Mononuclear cell (primary cell): ENCODE data around the gene MROH8. TPM values are rescaled to one million over a fixed set of nuclear protein-coding genes. Genes with fewer than 3 reads are reported as not detected.

Experiments used
- H3K27me3 ChIP-seq: 2 replicates; pipeline ENCODE4 v1.6.0; 2011; ENCODE audit warnings: low read length, control low read depth; ENCODE audit not compliant: insufficient read depth
- H3K4me1 ChIP-seq: 2 replicates; pipeline ENCODE4 v1.5.1; 2011; ENCODE audit warnings: mild to moderate bottlenecking, low read length, control low read depth; ENCODE audit not compliant: insufficient read depth
- H3K4me3 ChIP-seq: 2 replicates; pipeline ENCODE4 v1.5.1; 2011; ENCODE audit warnings: mild to moderate bottlenecking, low read length, moderate library complexity
- H3K9me3 ChIP-seq: 2 replicates; pipeline ENCODE4 v1.5.1; 2011; ENCODE audit warnings: low read depth, mild to moderate bottlenecking, control low read depth, low read length
- total RNA-seq: library from RNA; depleted of rRNA; stranded (reverse); fragments of >200 nt; gene quantifications from one replicate; pipeline ENCODE4 v1.2.3, GENCODE V29; 2012

MROH8 gene
- total RNA-seq, result 1.8 TPM

DNA sequence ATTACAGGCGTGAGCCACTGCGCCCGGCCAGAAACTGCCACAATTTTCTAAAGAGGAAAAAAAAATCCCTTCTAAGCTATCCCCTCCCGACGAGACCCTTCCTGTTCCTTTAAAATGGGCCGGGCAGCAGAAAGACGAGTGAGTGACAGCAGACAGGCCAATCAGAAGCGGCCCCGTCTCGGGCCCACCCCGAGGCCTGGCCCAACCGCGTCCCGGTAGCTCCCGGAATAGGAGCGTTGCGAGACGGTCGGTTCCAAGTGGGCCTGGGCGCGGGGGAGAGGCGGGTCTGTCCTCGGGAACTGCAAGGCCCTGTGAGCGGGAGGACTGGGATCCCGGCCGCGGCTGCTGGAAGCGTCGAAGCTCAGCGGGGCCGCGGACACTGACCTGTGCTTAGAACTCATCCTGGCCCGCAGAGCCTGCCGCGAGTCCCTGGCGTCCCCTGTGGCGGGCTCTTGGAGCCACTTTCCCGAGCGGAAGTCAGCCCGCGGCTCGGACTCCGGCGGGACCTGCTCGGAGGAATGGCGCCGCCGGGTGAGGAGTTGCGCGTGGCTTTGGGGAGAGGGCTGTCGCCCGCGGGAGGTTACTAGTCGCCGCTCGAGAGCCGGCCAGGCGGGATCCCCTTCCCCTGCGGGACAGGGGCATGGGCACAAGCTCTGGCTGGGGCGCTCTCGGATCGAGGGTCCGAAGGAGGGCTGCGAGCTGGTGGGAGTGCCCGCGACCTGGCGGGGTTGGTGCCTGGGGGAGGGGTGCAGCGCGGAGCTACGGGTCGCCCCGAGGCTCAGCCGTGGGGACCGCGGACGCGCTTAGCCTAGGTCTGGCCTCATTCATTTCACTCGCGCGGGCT is at the start of gene MROH8, which contains the start of gene RPN2:
Gene MROH8, minus strand, starts transcription at position 710 of the 844 bp plus-strand sequence.
Gene RPN2, plus strand, starts transcription at position 492 of the 844 bp plus-strand sequence. Its CDS starts 27 bp downstream, at position 519.
- peaks cover 35% of the 10 kb centered on the region for H3K4me1 ChIP-seq
- peak within 1 kb of the TSS; percentile 88 for H3K4me3 ChIP-seq
- no peaks in the 10 kb centered on the region for H3K27me3 ChIP-seq
- H3K9me3 ChIP-seq, result no peaks in the 10 kb centered on the region

DNA sequence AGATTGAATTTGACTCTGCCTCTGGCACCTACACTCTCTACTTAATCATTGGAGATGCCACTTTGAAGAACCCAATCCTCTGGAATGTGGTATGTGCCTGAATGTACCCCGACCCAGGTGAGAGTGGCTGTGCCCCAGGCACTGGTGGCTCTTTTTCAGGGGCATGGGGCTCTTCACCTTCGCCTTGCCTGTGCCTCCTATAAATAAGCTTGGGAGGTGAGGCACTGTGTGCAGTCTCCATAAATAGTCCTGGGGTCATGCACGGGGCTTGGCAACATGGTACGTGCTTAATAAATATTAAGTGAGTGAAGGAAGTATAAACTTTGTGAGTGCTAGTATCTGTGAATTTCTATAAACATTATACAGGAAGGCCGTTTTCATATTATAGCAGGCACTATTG is 49.3 kb upstream of the MROH8 start:
- Histone ChIP-seq H3K9me3 (no peaks in the 10 kb centered on the region), H3K4me1 (peaks cover 2% of the 10 kb centered on the region), H3K27me3 (no peaks in the 10 kb centered on the region), H3K4me3 (no peak overlapping the region)

DNA sequence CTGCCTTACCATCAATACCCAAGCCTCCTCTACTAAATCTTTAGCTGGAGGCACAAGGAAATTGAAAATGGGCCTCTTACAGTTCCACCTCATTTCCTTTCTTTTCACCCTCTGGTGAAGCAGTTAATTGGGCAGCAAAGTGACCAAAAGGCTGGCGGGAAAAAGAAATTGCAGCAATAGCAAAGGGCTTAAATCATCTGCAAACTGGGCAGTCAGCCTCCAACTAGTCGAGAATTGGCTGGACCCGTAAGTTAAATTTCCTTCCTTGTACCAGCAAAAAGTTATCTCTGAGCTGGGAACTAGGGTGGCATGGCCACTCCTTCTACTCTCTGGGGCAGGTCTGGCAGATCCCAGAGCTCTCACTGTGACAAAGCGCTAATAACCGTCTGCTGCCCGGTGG is 48.7 kb upstream of the MROH8 start:
- Histone ChIP-seq H3K4me1 (peaks cover 8% of the 10 kb centered on the region), H3K27me3 (no peaks in the 10 kb centered on the region), H3K4me3 (no peak overlapping the region), H3K9me3 (no peaks in the 10 kb centered on the region)

DNA sequence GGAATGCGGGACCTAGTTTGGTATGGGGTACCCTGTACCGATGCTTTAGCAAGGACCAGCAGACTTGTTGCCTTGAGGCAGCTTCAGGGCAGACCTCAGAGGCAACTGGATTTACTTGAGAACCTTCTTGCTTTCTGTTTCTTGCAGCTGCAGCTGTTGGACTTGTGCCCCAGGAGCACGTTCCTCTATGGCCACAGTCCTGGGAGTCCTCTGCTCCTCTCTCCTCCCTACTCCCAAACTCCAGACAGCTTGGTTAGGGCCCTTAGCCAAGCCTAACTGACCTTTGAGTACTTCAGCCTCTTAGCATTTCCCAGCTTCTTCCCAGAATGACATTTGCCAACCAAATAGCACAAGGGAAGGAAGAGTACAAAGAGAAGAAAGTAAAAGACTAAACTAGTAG is 47.5 kb upstream of the MROH8 start:
- H3K27me3 ChIP-seq, result no peaks in the 10 kb centered on the region
- no peaks in the 10 kb centered on the region for H3K9me3 ChIP-seq
- H3K4me3 ChIP-seq, result no peak overlapping the region
- H3K4me1 ChIP-seq, result peaks cover 12% of the 10 kb centered on the region

DNA sequence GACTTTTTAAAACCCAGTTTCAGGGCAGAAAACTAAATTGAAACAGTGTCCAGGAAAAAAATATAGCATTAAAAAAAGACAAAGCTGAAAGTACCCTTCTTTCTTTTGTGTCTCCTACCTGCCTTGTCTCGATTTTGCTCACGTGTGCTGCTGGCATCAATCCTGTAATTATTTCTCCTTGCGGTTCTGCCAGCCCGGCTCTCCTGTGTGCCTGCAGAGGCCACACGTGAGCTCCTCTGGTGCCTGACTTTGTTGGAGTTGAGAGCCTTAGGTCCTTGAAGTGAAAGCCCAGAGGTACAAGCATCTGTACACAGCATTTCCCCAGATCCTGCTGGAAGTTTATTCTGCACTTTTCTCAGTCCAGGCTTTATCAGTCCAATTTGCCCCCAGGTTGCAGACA is 45.8 kb upstream of the MROH8 start:
- no peaks in the 10 kb centered on the region for H3K9me3 ChIP-seq
- no peak overlapping the region for H3K4me3 ChIP-seq
- no peaks in the 10 kb centered on the region for H3K27me3 ChIP-seq
- H3K4me1 ChIP-seq, result peaks cover 12% of the 10 kb centered on the region

DNA sequence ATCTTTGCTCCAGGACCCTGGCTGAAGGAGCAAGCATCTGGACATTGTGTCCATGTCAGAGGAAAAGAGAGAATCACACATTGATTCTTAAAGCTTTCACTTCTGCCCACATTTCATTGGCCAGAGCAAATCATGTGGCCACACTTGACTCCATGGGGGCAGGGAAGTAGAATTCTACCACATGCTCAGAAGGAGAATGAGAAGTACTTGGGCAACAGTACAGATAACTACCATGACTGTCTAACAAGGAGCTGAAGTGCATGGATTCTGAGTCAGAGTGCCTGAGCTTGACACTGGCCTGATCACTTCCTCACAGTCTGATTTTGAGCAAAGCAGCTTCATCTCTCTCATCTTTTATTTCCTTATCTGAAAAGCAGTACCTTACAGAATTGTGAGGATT is 43.7 kb upstream of the MROH8 start:
- no peaks in the 10 kb centered on the region for H3K9me3 ChIP-seq
- H3K4me3 ChIP-seq, result no peak overlapping the region
- no peaks in the 10 kb centered on the region for H3K27me3 ChIP-seq
- H3K4me1 ChIP-seq, result peaks cover 12% of the 10 kb centered on the region

DNA sequence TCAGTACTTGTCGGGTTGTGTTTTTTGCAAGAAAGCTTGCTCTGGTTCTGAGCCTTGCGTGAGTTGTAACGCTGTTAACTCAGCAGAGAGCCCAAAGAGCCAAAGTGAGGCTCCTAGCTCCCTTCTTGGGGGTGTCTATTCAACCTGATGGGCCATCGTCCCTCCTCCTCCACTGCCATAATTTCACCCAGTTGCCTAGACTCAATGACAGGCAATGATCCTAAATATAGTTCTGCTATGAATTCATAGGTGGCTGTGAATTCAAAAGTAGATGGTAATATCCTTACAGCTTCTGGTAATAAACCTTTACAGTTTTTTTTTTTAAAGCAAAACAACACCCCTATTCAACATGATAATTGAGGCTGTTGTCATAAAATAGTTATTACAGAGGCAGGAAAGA is 42.7 kb upstream of the MROH8 start:
- Histone ChIP-seq H3K9me3 (no peaks in the 10 kb centered on the region), H3K4me3 (no peak overlapping the region), H3K27me3 (no peaks in the 10 kb centered on the region), H3K4me1 (peaks cover 12% of the 10 kb centered on the region)

DNA sequence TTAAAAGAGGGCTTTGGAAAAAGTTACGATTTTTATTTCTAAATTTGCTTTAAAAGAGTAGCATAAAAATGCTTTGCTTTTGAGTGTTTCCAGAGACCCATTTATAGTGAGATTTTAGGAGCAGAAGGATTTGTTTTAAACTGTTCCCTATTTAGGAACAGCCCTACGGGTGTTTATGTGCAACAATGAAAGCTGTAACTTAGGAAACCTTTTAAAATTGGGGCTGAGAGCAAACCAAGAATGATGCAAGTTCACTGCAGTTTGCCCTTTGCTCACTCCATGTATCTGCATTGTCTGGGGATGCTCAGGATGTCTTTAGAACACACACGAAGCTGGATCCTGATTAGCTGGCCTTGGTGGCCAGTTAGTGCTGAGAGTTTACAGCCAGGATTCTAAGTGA is 41.4 kb upstream of the MROH8 start:
- Histone ChIP-seq H3K4me3 (no peak overlapping the region), H3K9me3 (no peaks in the 10 kb centered on the region), H3K27me3 (no peaks in the 10 kb centered on the region), H3K4me1 (peaks cover 12% of the 10 kb centered on the region)

DNA sequence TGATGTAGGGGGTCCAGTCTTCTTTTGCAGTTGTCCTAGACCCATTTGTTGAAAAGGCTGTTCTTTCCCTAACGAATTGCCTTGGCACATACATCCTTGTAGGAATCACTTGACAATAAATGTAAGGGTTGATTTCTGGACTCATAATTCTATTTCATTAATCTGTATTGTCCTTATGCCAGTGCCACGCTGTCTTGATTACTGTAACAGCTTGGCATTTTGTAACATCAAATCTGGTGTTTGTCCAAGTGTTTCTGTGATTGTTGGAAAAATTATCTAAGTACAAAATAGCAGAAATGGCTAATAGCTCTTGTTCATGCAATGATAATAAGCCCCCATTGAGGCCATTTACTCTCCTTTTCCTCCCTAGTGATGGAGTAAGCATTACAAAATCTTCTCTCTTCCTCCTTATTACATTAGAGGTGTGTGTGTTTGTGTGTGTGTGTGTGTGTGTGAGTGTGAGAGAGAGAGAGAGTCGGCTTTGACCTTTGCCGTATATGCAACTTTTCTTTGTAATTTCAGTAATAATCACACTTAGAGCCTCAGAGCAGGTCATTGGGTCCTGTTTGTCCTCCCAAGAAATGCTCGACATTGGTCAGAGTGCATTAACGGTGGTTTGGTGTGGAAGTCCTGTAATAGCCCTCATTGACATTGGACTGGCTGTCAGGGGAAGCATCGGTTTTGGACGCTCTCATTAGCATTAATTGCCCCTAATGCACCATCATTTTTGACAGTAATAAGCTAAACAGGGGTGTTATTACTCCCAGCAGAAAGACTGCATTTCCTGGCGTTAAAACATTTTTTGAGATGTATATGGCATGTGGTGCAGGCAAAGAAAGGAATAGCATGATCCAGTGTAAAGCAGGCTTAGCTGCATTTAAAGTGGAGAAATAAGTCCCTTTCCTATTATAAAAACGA is 40.7 kb upstream of the MROH8 start:
- Histone ChIP-seq H3K4me3 (no peak overlapping the region), H3K9me3 (no peaks in the 10 kb centered on the region), H3K27me3 (no peaks in the 10 kb centered on the region), H3K4me1 (peaks cover 12% of the 10 kb centered on the region)

DNA sequence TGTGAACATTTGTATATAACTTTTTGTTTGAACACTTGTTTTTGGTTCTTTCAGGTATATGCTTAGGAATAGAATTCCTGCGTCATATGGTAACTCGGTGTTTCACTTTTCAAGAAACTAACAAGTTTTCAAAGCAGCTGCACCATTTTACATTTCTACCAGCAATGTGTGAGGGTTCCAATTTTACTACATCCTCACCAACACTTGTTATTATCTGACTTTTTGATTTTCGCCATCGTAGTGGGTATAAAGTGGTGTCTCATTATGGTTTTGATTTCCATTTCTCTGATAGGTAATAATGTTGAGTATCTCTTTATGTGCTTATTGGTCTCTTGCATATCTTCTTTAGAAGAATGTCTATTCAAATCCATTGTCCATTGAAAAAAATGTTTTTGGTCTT is 39.6 kb upstream of the MROH8 start:
- Histone ChIP-seq H3K4me1 (peaks cover 12% of the 10 kb centered on the region), H3K4me3 (no peak overlapping the region), H3K27me3 (no peaks in the 10 kb centered on the region), H3K9me3 (no peaks in the 10 kb centered on the region)

DNA sequence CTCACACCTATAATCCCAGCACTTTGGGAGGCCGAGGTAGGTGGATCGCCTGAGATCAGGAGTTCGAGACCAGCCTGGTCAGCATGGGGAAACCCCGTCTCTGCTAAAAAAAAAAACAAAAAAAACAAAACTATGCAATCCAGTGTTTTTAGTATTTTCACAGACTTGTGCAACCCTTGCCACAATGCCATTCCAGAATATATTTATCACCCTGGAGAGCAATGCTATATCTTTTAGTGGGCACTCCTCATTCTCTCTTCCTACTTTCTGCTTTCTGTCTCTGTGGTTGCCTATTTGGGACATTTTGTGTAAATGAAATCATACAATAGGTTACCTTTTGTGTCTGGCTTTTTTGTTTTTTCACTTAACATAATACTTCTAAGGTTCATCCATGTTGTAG is 39.1 kb upstream of the MROH8 start:
- H3K27me3 ChIP-seq, result no peaks in the 10 kb centered on the region

DNA sequence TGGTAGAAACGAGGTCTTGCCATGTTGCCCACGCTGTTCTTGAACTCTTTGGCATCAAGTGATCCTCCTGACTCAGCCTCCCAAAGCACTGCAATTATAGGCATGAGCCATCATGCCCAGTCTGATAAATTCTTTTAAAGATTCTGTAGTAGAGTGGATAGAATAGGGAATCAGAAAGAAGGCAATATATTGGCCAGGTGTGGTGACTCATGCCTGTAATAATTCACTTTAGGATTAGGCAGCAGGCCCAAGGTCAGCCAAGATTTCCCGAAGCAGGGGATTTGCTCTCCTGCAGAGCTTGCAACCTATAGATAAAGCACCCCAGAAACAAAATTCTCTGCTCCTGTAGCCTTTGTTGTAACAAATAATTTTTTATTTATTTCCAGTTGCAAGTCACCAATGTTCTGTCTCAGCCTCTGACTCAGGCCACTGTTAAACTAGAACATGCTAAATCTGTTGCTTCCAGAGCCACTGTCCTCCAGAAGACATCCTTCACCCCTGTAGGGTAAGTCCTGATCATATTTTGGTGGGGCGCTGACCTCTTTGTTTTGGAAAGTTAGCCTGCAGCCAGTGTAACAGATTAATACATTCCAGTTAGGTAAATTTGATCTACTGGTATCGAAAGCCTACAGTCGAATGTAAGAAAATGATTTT is 30.4 kb upstream of the MROH8 start:
- Histone ChIP-seq H3K9me3 (no peaks in the 10 kb centered on the region), H3K27me3 (no peaks in the 10 kb centered on the region), H3K4me1 (no peaks in the 10 kb centered on the region), H3K4me3 (no peak overlapping the region)

More for the DNA sequence above, 39.1 kb upstream of the MROH8 start:
- peaks cover 8% of the 10 kb centered on the region for H3K4me1 ChIP-seq
- H3K9me3 ChIP-seq, result no peaks in the 10 kb centered on the region
- no peak overlapping the region for H3K4me3 ChIP-seq

DNA sequence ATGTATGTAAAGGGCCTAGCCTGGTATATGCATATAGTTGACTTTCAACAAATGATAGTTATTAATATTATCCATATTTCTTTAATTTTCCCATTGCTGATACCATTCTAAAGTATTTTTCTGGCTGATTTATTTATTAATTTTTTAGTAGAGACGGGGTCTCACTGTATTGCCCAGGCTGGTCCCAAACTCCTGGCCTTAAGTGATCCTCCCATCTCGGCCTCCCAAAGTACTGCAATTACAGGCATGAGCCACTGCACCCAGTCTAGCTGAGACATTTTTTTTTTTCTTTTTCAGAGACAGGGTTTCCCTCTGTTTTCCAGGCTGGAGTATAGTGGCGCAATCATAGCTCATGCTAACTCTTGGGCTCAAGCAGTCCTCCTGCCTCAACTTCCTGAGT is 29.8 kb upstream of the MROH8 start:
- Histone ChIP-seq H3K4me1 (no peaks in the 10 kb centered on the region), H3K4me3 (no peak overlapping the region), H3K27me3 (no peaks in the 10 kb centered on the region), H3K9me3 (no peaks in the 10 kb centered on the region)

DNA sequence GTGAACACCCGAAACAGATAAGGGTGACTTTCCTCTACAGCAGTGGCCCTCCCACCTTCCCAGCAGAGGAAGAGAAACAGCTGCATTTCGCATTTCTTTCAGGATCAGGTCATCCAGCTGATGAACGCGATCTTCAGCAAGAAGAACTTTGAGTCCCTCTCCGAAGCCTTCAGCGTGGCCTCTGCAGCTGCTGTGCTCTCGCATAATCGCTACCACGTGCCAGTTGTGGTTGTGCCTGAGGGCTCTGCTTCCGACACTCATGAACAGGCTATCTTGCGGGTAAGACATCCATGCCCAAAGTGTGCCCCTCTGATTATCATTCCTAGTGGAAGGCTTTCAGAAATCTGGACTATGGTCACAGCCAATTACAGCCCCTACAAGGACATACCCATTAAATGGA is 27.8 kb upstream of the MROH8 start:
- H3K9me3 ChIP-seq, result no peaks in the 10 kb centered on the region
- no peaks in the 10 kb centered on the region for H3K4me1 ChIP-seq
- H3K27me3 ChIP-seq, result no peaks in the 10 kb centered on the region
- no peak overlapping the region for H3K4me3 ChIP-seq

DNA sequence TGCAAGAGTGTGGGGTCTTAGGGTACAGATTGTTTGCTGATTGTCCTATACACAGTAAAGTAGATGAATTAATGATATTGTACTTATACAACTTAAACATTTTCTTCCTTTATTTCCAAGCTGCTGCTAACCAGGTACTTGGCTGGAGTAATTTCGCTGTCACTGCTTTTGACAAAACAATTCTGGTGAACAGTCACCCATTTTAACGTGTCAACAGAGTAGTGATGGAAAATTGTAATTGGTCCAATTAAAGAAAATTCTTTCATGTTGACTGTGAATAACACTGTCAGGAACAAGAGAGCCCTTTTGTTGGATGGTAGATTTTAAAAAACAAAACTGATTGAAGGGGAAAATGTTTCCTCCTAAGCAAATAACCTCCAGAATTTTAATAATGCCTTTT is 26.4 kb upstream of the MROH8 start:
- Histone ChIP-seq H3K4me1 (no peaks in the 10 kb centered on the region), H3K27me3 (no peaks in the 10 kb centered on the region), H3K4me3 (no peak overlapping the region), H3K9me3 (no peaks in the 10 kb centered on the region)
